Measurements from ENCODE around the gene ANKRD50.

Gene ANKRD50, protein sequence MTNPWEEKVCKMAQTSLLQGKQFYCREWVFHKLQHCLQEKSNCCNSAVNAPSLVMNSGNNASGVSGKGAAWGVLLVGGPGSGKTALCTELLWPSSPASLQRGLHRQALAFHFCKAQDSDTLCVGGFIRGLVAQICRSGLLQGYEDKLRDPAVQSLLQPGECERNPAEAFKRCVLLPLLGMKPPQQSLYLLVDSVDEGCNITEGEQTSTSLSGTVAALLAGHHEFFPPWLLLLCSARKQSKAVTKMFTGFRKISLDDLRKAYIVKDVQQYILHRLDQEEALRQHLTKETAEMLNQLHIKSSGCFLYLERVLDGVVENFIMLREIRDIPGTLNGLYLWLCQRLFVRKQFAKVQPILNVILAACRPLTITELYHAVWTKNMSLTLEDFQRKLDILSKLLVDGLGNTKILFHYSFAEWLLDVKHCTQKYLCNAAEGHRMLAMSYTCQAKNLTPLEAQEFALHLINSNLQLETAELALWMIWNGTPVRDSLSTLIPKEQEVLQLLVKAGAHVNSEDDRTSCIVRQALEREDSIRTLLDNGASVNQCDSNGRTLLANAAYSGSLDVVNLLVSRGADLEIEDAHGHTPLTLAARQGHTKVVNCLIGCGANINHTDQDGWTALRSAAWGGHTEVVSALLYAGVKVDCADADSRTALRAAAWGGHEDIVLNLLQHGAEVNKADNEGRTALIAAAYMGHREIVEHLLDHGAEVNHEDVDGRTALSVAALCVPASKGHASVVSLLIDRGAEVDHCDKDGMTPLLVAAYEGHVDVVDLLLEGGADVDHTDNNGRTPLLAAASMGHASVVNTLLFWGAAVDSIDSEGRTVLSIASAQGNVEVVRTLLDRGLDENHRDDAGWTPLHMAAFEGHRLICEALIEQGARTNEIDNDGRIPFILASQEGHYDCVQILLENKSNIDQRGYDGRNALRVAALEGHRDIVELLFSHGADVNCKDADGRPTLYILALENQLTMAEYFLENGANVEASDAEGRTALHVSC (N-terminal part only)

GRCh38 chr4:124712372-124713184, at the start of gene ANKRD50:
Gene ANKRD50, minus strand, starts transcription at chr4:124712732. Its CDS starts 2,221 bp downstream, at chr4:124710511.
- peak; percentile 90 for DNase-seq

GRCh38 chr4:124757126-124757525, 44.6 kb upstream of the ANKRD50 start:
- no peak for DNase-seq

DNA sequence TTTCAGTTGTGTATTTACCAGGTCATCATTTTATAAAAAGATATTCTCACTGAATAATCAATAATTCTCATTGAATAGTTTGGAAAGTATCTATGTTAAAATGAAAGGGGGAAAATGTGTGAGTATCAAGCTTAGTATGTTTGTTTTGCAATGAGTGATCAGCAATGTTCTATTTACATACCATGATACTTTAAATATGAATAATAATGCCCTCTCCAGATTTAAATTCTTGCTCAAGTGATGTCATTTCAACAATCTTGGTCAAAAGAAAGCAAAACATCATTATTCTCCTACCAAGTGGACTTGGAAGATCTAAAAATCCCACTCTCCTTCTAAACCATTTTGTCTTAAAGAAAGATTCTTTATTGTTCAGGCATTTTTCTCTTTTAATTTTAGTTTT, 42.1 kb upstream of the ANKRD50 start:
- DNase-seq, result no peak

- DNase-seq, result no peak
Measured at GRCh38 chr4:124753941-124754581, 41.5 kb upstream of the ANKRD50 start.

DNA sequence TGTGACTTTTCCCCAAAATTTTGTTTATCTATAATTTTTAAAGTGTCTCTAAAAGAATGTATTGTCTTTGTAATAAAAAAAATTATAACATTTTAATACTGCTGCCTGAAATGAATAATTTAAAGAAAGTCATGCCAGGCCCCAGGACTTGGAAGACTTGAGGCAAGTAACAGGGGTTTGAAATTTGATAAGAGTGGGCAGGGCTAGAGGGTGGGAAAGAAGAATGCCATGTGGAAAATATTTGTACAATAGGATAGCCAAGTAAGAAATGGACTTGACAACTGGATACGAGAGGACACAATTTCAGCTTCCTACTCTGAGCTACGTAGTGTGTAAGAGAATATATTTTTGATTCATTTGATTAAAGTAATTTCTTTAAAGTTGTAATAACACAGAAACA, 36.9 kb upstream of the ANKRD50 start:
- no peak for DNase-seq

DNA sequence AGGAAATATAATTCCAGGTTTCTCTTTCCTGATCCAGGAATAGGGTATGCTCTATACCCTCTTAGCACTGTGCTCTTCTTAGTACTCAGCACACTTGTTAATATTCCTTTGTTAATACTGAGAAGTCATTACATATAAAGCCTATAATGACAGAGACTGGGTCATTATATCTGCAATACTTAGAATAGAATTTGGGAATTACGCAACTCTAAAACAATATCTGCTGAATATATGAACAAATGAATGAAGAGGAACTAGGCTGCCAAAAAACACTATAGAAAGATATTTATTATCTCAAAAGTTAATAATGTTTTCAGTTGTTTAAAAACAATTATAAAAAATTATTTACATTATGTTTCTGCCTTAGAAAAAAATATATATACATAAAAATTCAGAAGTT, 36.4 kb upstream of the ANKRD50 start:
- DNase-seq, result no peak

GRCh38 chr4:124745985-124746801, 33.7 kb upstream of the ANKRD50 start:
- DNase-seq, result no peak

DNA sequence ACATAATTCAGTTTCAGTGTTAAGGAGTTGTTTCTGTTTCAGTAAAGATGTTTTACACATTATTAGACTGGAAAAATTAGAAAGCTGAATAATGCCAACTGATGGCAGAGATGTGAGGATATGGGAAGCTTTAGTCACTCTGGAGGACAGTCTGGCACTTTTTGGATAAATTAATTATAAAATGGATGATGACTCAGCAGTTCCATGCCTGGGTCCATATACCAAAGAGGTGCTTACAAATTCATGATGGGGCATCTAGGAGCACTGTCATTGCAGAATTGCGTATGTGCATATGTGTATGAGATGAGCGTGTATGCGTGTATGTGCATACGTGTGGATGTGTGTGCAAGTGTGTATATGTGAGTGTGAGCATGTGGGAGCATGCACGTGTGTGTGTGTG, 31.2 kb upstream of the ANKRD50 start:
- DNase-seq, result no peak

DNA sequence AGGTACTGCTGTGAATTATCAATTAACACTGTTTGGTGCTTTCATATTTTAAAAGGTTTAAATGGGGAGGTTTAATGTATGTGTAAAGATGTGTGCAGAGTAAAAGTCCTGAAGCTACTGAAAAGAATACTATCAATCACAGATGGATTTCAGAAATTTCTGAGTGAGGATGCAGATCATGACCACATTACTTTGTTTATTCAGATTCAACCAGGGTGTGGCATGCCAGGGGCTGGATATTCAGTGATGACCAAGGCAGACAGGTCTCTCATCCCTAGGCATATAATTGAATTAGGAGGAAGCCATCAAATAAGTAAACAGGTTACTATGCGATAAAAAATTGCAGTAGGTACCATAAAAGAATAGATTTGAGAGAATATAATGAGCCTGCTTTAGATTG, 28.0 kb upstream of the ANKRD50 start:
- DNase-seq, result no peak

GRCh38 chr4:124738994-124739393, 26.5 kb upstream of the ANKRD50 start:
- no peak for DNase-seq

DNA sequence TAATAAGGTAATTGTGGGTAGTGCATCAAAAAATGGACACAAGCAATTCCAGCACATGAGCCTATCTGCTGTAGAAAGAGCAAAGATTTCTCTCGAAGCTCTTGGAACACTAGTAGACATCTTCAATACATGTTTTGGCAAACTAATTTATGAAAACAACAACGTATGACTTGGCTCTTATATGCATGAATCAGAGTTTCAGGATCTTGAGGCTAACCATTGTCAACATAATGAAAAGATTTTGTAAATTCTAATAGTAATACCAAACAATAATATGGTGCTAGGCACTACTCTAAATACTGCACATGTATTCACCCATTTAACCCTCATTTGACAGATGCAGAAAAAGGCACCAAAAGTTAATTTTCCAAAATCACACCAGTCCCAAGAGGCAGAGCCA, 25.1 kb upstream of the ANKRD50 start:
- DNase-seq, result no peak

DNA sequence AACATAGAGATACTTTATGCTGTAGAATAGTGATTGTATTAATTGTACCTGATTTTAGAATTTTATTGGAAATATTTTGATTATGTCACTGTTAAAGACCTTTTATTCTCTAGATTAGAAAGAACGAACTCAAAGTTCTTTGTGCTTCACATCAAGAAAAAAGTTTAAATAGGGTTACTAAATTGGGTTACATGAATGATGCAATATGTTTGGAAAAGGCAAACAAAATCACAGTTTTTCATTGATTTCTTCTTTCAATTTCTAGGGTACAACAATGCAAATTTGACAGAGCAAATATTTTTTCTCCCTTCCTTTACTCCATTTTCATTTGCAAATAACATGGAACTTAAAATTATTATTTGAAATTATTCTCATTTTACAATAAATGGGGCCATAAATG, 24.0 kb upstream of the ANKRD50 start:
- no peak for DNase-seq

GRCh38 chr4:124727331-124727890, 14.9 kb upstream of the ANKRD50 start:
- no peak for DNase-seq

GRCh38 chr4:124726269-124726668, 13.7 kb upstream of the ANKRD50 start:
- no peak for DNase-seq

GRCh38 chr4:124722071-124722470, 9.5 kb upstream of the ANKRD50 start:
- DNase-seq, result no peak

DNA sequence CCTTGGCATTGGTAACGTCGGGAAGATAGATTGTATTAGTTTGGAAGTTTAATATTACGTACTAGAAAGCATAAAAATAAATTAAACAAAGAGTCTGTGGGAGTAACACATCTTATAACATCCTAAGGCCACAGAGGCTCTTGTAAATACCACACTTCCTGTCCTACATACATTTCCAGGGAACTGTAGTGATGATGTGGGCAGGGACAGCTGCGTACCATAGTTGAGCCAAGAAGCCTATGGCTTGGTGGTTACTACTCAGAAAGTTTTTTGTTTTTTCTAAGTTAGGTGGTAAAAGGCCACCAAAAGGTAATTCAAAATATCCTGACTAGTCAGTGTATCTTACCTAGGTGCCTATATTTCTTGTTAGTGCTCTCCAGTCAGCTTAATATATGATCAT, 4.6 kb upstream of the ANKRD50 start:
- no peak for DNase-seq

GRCh38 chr4:124713185-124713592, 657 bp upstream of the ANKRD50 start:
- DNase-seq, result peak; percentile 64

GRCh38 chr4:124711471-124712371, 811 bp downstream of the ANKRD50 start:
- DNase-seq, result peak; percentile 89

DNA sequence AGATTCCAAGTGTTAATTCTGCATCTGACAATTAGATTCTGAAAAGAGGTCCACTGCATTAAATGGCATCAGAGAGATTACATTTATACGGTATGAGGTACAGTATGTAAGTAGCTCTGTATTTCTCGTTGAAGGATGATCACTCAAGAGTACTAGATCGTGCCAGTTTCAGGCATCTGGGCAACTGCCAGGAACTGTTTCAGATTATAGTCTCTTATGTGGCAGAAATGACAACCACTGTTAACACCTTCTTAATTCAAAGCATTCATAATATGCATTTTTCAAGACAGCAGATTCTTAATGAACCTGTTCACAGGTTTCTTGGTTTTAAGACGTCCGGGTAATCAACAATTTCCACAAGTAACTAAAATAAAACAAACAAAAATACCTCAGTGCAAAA, 1.6 kb downstream of the ANKRD50 start:
- no peak for DNase-seq
